HEK293 (cell line): ENCODE measurements around the gene TBC1D17.

Experiments used
- ELK4 ChIP-seq: IDR thresholded peaks from 2 replicates; pipeline ENCODE4 v1.6.1; 2011; ENCODE audit warnings: mild to moderate bottlenecking, low read depth, low read length, borderline replicate concordance
- GLI2 ChIP-seq: fragments of 450-650 bp; formaldehyde crosslinking; IDR thresholded peaks from 2 replicates; pipeline ENCODE4; 2017; ENCODE audit warnings: missing biosample characterization, missing genetic modification characterization, low read depth, borderline replicate concordance
- GLI4 ChIP-seq: fragments of 450-650 bp; formaldehyde crosslinking; IDR thresholded peaks from 2 replicates; pipeline ENCODE4 v1.5.1; 2016; ENCODE audit warnings: missing biosample characterization, missing genetic modification characterization
- IKZF3 ChIP-seq: fragments of 450-650 bp; IDR thresholded peaks from 2 replicates; pipeline ENCODE4 v1.5.0; 2018; ENCODE audit warnings: missing biosample characterization, mild to moderate bottlenecking, missing genetic modification characterization, moderate library complexity
- INSM2 ChIP-seq: fragments of 450-650 bp; formaldehyde crosslinking; IDR thresholded peaks from 2 replicates; pipeline ENCODE4 v1.5.1; 2016; ENCODE audit warnings: missing biosample characterization, missing genetic modification characterization
- RBAK ChIP-seq: fragments of 450-650 bp; formaldehyde crosslinking; IDR thresholded peaks from 2 replicates; pipeline ENCODE4 v1.5.1; 2016; ENCODE audit warnings: missing biosample characterization, missing genetic modification characterization
- WT1 ChIP-seq: fragments of 450-650 bp; formaldehyde crosslinking; IDR thresholded peaks from 2 replicates; pipeline ENCODE4 v1.5.1; 2016; ENCODE audit warnings: missing biosample characterization, missing genetic modification characterization
- YY2 ChIP-seq: fragments of 450-650 bp; formaldehyde crosslinking; IDR thresholded peaks from 2 replicates; pipeline ENCODE4 v1.5.1; 2016; ENCODE audit warnings: missing biosample characterization, missing genetic modification characterization
- ZBTB49 ChIP-seq: fragments of 450-650 bp; formaldehyde crosslinking; IDR thresholded peaks from 2 replicates; pipeline ENCODE4 v1.5.1; 2016; ENCODE audit warnings: missing biosample characterization, missing genetic modification characterization, low read depth
- ZIC2 ChIP-seq: fragments of 450-650 bp; formaldehyde crosslinking; IDR thresholded peaks from 2 replicates; pipeline ENCODE4 v1.5.1; 2016; ENCODE audit warnings: missing biosample characterization, missing genetic modification characterization
- ZNF155 ChIP-seq: fragments of 450-650 bp; formaldehyde crosslinking; IDR thresholded peaks from 2 replicates; pipeline ENCODE4 v1.5.1; 2016; ENCODE audit warnings: missing biosample characterization, missing genetic modification characterization
- ZNF16 ChIP-seq: fragments of 450-650 bp; formaldehyde crosslinking; IDR thresholded peaks from 2 replicates; pipeline ENCODE4 v1.5.1; 2016; ENCODE audit warnings: low read depth, missing biosample characterization, missing genetic modification characterization
- ZNF214 ChIP-seq: fragments of 450-650 bp; formaldehyde crosslinking; IDR thresholded peaks from 2 replicates; pipeline ENCODE4 v1.5.1; 2017; ENCODE audit warnings: missing biosample characterization, mild to moderate bottlenecking, missing genetic modification characterization, borderline replicate concordance
- ZNF24 ChIP-seq: fragments of 450-650 bp; formaldehyde crosslinking; IDR thresholded peaks from 2 replicates; pipeline ENCODE4 v1.5.1; 2016; ENCODE audit warnings: missing biosample characterization, missing genetic modification characterization
- ZNF302 ChIP-seq: fragments of 450-650 bp; formaldehyde crosslinking; IDR thresholded peaks from 2 replicates; pipeline ENCODE4 v1.5.1; 2016; ENCODE audit warnings: missing biosample characterization, missing genetic modification characterization, low read depth
- ZNF335 ChIP-seq: fragments of 450-650 bp; formaldehyde crosslinking; conservative IDR thresholded peaks from 2 replicates; pipeline ENCODE4 v1.5.1; 2016; ENCODE audit warnings: missing biosample characterization, missing genetic modification characterization
- ZNF404 ChIP-seq: fragments of 450-650 bp; formaldehyde crosslinking; IDR thresholded peaks from 2 replicates; pipeline ENCODE4 v1.5.1; 2017; ENCODE audit warnings: missing biosample characterization, missing genetic modification characterization
- ZNF521 ChIP-seq: fragments of 450-650 bp; formaldehyde crosslinking; IDR thresholded peaks from 2 replicates; pipeline ENCODE4 v1.5.1; 2017; ENCODE audit warnings: missing biosample characterization, mild to moderate bottlenecking, missing genetic modification characterization
- ZNF544 ChIP-seq: fragments of 450-650 bp; formaldehyde crosslinking; IDR thresholded peaks from 2 replicates; pipeline ENCODE4 v1.5.0; 2017; ENCODE audit warnings: missing biosample characterization, missing genetic modification characterization
- ZNF571 ChIP-seq: fragments of 450-650 bp; formaldehyde crosslinking; IDR thresholded peaks from 2 replicates; pipeline ENCODE4 v1.5.0; 2017; ENCODE audit warnings: missing biosample characterization, missing genetic modification characterization
- ZNF785 ChIP-seq: fragments of 450-650 bp; formaldehyde crosslinking; IDR thresholded peaks from 2 replicates; pipeline ENCODE4 v1.5.1; 2016; ENCODE audit warnings: missing biosample characterization, missing genetic modification characterization
- ZSCAN4 ChIP-seq: fragments of 450-650 bp; formaldehyde crosslinking; IDR thresholded peaks from 2 replicates; pipeline ENCODE4 v1.5.1; 2017; ENCODE audit warnings: missing biosample characterization, missing genetic modification characterization
- TF ChIP-seq, protein P1 (sequence below): fragments of 450-650 bp; formaldehyde crosslinking; IDR thresholded peaks from 2 replicates; pipeline ENCODE4 v1.5.1; 2016; ENCODE audit warnings: missing biosample characterization, missing genetic modification characterization
- TF ChIP-seq, protein P2 (sequence below): fragments of 450-650 bp; formaldehyde crosslinking; optimal IDR thresholded peaks from 2 replicates; pipeline ENCODE3; 2016; ENCODE audit warnings: missing biosample characterization, mild to moderate bottlenecking, missing genetic modification characterization

The TBC1D17 gene

GRCh38 chr19:49929611-49930482 lies 52.3 kb downstream of the TBC1D17 start (continued):
- TF ChIP-seq ZNF214 (tag by site-specific recombination) (no peak), ZNF571 (tag by site-specific recombination) (no peak), ZNF24 (tag by site-specific recombination) (0 out of 2 replicates have a peak, but pooled peaks have one; percentile 36), INSM2 (tag by site-specific recombination) (peak; percentile 20; the same call in 1 of the 2 replicates), ZBTB49 (tag by site-specific recombination) (no peak), IKZF3 (tag by site-specific recombination) (no peak), GLI2 (tag by site-specific recombination) (no peak), ELK4 (no peak), ZNF302 (tag by site-specific recombination) (no peak), RBAK (no peak), ZNF16 (tag by site-specific recombination) (no peak), ZNF785 (tag by site-specific recombination) (no peak), ZNF404 (0 out of 2 replicates have a peak, but pooled peaks have one; percentile 3), GLI4 (no peak), WT1 (tag by site-specific recombination) (no peak), YY2 (tag by site-specific recombination) (no peak), ZNF155 (tag by site-specific recombination) (no peak), ZNF521 (tag by site-specific recombination) (no peak), ZNF544 (tag by site-specific recombination) (no peak), ZNF335 (peak; percentile 97), ZSCAN4 (tag by site-specific recombination) (no peak), ZIC2 (tag by site-specific recombination) (peak; percentile 6; the same call in 1 of the 2 replicates)
- TF ChIP-seq, protein P1, sequence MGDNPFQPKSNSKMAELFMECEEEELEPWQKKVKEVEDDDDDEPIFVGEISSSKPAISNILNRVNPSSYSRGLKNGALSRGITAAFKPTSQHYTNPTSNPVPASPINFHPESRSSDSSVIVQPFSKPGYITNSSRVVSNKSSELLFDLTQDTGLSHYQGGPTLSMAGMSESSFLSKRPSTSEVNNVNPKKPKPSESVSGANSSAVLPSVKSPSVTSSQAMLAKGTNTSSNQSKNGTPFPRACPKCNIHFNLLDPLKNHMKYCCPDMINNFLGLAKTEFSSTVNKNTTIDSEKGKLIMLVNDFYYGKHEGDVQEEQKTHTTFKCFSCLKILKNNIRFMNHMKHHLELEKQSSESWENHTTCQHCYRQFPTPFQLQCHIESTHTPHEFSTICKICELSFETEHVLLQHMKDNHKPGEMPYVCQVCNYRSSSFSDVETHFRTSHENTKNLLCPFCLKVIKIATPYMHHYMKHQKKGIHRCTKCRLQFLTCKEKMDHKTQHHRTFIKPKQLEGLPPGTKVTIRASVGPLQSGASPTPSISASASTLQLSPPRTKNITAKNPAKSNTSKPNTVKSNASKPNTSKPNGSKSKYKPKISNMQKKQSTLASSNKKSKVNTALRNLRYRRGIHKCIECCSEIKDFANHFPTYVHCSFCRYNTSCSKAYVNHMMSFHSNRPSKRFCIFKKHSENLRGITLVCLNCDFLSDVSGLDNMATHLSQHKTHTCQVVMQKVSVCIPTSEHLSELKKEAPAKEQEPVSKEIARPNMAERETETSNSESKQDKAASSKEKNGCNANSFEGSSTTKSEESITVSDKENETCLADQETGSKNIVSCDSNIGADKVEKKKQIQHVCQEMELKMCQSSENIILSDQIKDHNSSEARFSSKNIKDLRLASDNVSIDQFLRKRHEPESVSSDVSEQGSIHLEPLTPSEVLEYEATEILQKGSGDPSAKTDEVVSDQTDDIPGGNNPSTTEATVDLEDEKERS (tag by site-specific recombination): no peak
- TF ChIP-seq, protein P2, sequence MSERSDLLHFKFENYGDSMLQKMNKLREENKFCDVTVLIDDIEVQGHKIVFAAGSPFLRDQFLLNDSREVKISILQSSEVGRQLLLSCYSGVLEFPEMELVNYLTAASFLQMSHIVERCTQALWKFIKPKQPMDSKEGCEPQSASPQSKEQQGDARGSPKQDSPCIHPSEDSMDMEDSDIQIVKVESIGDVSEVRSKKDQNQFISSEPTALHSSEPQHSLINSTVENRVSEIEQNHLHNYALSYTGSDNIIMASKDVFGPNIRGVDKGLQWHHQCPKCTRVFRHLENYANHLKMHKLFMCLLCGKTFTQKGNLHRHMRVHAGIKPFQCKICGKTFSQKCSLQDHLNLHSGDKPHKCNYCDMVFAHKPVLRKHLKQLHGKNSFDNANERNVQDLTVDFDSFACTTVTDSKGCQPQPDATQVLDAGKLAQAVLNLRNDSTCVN (tag by site-specific recombination): peak; percentile 48
